BLaER1 (cell line): ENCODE measurements around the gene KMT5B.
"Not testable (repeated sequence)": the region's sequence is repeated elsewhere in the genome, so short reads cannot be mapped to it uniquely, and the experiment has no call there.

Experiments
- H3K27ac ChIP-seq: shearing (Covaris generic); formaldehyde crosslinking; 2 replicates; pipeline ENCODE4 v1.8.1; 2022
- H3K27me3 ChIP-seq: shearing (Covaris generic); formaldehyde crosslinking; 2 replicates; pipeline ENCODE4 v1.8.1; 2022
- H3K36me3 ChIP-seq: shearing (Covaris generic); formaldehyde crosslinking; 2 replicates; pipeline ENCODE4 v1.8.1; 2022
- H3K4me1 ChIP-seq: shearing (Covaris generic); formaldehyde crosslinking; 2 replicates; pipeline ENCODE4 v1.8.1; 2022
- H3K4me2 ChIP-seq: shearing (Covaris generic); formaldehyde crosslinking; 2 replicates; pipeline ENCODE4 v1.8.1; 2022
- H3K4me3 ChIP-seq: shearing (Covaris generic); formaldehyde crosslinking; 2 replicates; pipeline ENCODE4 v1.8.1; 2022
- H3K9ac ChIP-seq: shearing (Covaris generic); formaldehyde crosslinking; 2 replicates; pipeline ENCODE4 v1.8.1; 2022
- H3K9me3 ChIP-seq: shearing (Covaris generic); formaldehyde crosslinking; 2 replicates; pipeline ENCODE4 v1.8.1; 2022
- H4K20me1 ChIP-seq: shearing (Covaris generic); formaldehyde crosslinking; 2 replicates; pipeline ENCODE4 v1.8.1; 2022
- Cebpa-rat ChIP-seq: shearing (Covaris generic); IDR thresholded peaks from 2 replicates; pipeline ENCODE4 v1.8.1; 2022

The KMT5B gene

GRCh38 chr11:68255526-68255925, 42.4 kb upstream of the KMT5B start:
- peaks cover 12% of the 10 kb centered on the region for H3K9me3 ChIP-seq
- TF ChIP-seq Cebpa-rat: no peak
- H3K27me3 ChIP-seq: no peaks in the 10 kb centered on the region
- H3K4me1 ChIP-seq: peaks cover 52% of the 10 kb centered on the region
- H3K4me2 ChIP-seq: peak overlapping the region; percentile 39; the same call in 1 of the 2 replicates
- H3K9ac ChIP-seq: no peak overlapping the region
- no peak overlapping the region for H3K4me3 ChIP-seq
- no peak overlapping the region for H3K27ac ChIP-seq
- no peaks in the 10 kb centered on the region for H4K20me1 ChIP-seq
- peaks cover 13% of the 10 kb centered on the region; the same call in 1 of the 2 replicates for H3K36me3 ChIP-seq

GRCh38 chr11:68254421-68254820, 41.3 kb upstream of the KMT5B start:
- Histone ChIP-seq H3K27me3 (no peaks in the 10 kb centered on the region), H3K4me2 (peak overlapping the region; percentile 37; the same call in 1 of the 2 replicates), H4K20me1 (no peaks in the 10 kb centered on the region), H3K4me3 (no peak overlapping the region), H3K9ac (no peak overlapping the region), H3K4me1 (peaks cover 52% of the 10 kb centered on the region), H3K27ac (no peak overlapping the region), H3K9me3 (peaks cover 18% of the 10 kb centered on the region), H3K36me3 (0 out of 2 replicates have a peak, but pooled peaks cover 2% of the 10 kb centered on the region)
- TF ChIP-seq Cebpa-rat: no peak

- TF ChIP-seq Cebpa-rat: no peak
- H3K9ac ChIP-seq: no peak overlapping the region
- H3K9me3 ChIP-seq: peaks cover 28% of the 10 kb centered on the region
- H4K20me1 ChIP-seq: no peaks in the 10 kb centered on the region
- no peak overlapping the region for H3K27ac ChIP-seq
- H3K4me2 ChIP-seq: no peak overlapping the region
- H3K4me1 ChIP-seq: peaks cover 35% of the 10 kb centered on the region
- no peaks in the 10 kb centered on the region for H3K36me3 ChIP-seq
- no peaks in the 10 kb centered on the region for H3K27me3 ChIP-seq
- H3K4me3 ChIP-seq: no peak overlapping the region
Measured at GRCh38 chr11:68251765-68252164, 38.7 kb upstream of the KMT5B start.

GRCh38 chr11:68244912-68245311, 31.8 kb upstream of the KMT5B start:
- H3K36me3 ChIP-seq, H3K4me2 ChIP-seq, H3K4me3 ChIP-seq, H3K27me3 ChIP-seq, H3K4me1 ChIP-seq, H3K9ac ChIP-seq, H3K27ac ChIP-seq, H4K20me1 ChIP-seq: not testable (repeated sequence)
- H3K9me3 ChIP-seq: peaks cover 31% of the 10 kb centered on the region

- not testable (repeated sequence) for H3K36me3 ChIP-seq, H3K4me2 ChIP-seq, H3K9ac ChIP-seq, H4K20me1 ChIP-seq, H3K27ac ChIP-seq, H3K4me3 ChIP-seq, H3K4me1 ChIP-seq, H3K27me3 ChIP-seq
- H3K9me3 ChIP-seq: peaks cover 23% of the 10 kb centered on the region
Measured at GRCh38 chr11:68243847-68244246, 30.8 kb upstream of the KMT5B start.

GRCh38 chr11:68242616-68243015, 29.5 kb upstream of the KMT5B start:
- Histone ChIP-seq H3K9me3 (peaks cover 19% of the 10 kb centered on the region), H3K4me2 (no peak overlapping the region), H3K27me3 (no peaks in the 10 kb centered on the region), H3K36me3 (no peaks in the 10 kb centered on the region), H3K9ac (no peak overlapping the region), H3K4me1 (no peaks in the 10 kb centered on the region), H3K27ac (no peak overlapping the region), H4K20me1 (no peaks in the 10 kb centered on the region), H3K4me3 (no peak overlapping the region)
- TF ChIP-seq Cebpa-rat: no peak

- no peak for TF ChIP-seq Cebpa-rat
- no peaks in the 10 kb centered on the region for H3K36me3 ChIP-seq
- no peaks in the 10 kb centered on the region for H3K4me1 ChIP-seq
- H3K9ac ChIP-seq: no peak overlapping the region
- H3K4me2 ChIP-seq: no peak overlapping the region
- H4K20me1 ChIP-seq: no peaks in the 10 kb centered on the region
- H3K4me3 ChIP-seq: no peak overlapping the region
- no peak overlapping the region for H3K27ac ChIP-seq
- H3K9me3 ChIP-seq: peaks cover 27% of the 10 kb centered on the region
- no peaks in the 10 kb centered on the region for H3K27me3 ChIP-seq
Measured at GRCh38 chr11:68231621-68232020, 18.5 kb upstream of the KMT5B start.

- Histone ChIP-seq H4K20me1 (no peaks in the 10 kb centered on the region), H3K36me3 (no peaks in the 10 kb centered on the region)
Measured at GRCh38 chr11:68229601-68230000, 16.5 kb upstream of the KMT5B start.

GRCh38 chr11:68226421-68226820, 13.3 kb upstream of the KMT5B start:
- H3K9ac ChIP-seq: no peak overlapping the region
- no peak for TF ChIP-seq Cebpa-rat
- H3K36me3 ChIP-seq: no peaks in the 10 kb centered on the region

More at GRCh38 chr11:68229601-68230000, 16.5 kb upstream of the KMT5B start:
- Histone ChIP-seq H3K9ac (no peak overlapping the region), H3K27ac (no peak overlapping the region), H3K9me3 (peaks cover 30% of the 10 kb centered on the region), H3K27me3 (no peaks in the 10 kb centered on the region), H3K4me3 (no peak overlapping the region), H3K4me1 (no peaks in the 10 kb centered on the region), H3K4me2 (no peak overlapping the region)
- no peak for TF ChIP-seq Cebpa-rat

GRCh38 chr11:68224606-68225005, 11.5 kb upstream of the KMT5B start:
- no peak overlapping the region for H3K4me2 ChIP-seq
- H3K27me3 ChIP-seq: no peaks in the 10 kb centered on the region
- no peak overlapping the region for H3K9ac ChIP-seq
- no peak overlapping the region for H3K27ac ChIP-seq
- no peak overlapping the region for H3K4me3 ChIP-seq
- H3K9me3 ChIP-seq: peaks cover 20% of the 10 kb centered on the region
- H3K36me3 ChIP-seq: no peaks in the 10 kb centered on the region
- no peaks in the 10 kb centered on the region for H4K20me1 ChIP-seq
- H3K4me1 ChIP-seq: peaks cover 16% of the 10 kb centered on the region
- no peak for TF ChIP-seq Cebpa-rat

More at GRCh38 chr11:68226421-68226820, 13.3 kb upstream of the KMT5B start:
- H3K4me1 ChIP-seq: 0 out of 2 replicates have a peak, but pooled peaks cover 2% of the 10 kb centered on the region
- no peak overlapping the region for H3K4me3 ChIP-seq
- no peak overlapping the region for H3K27ac ChIP-seq
- H3K27me3 ChIP-seq: no peaks in the 10 kb centered on the region
- H3K4me2 ChIP-seq: no peak overlapping the region
- H3K9me3 ChIP-seq: peaks cover 23% of the 10 kb centered on the region
- no peaks in the 10 kb centered on the region for H4K20me1 ChIP-seq

- H3K9ac ChIP-seq: no peak overlapping the region
- no peak overlapping the region for H3K4me3 ChIP-seq
- no peak overlapping the region for H3K4me2 ChIP-seq
- H3K36me3 ChIP-seq: no peaks in the 10 kb centered on the region
- H3K27ac ChIP-seq: no peak overlapping the region
- H4K20me1 ChIP-seq: no peaks in the 10 kb centered on the region
- no peak for TF ChIP-seq Cebpa-rat
- H3K4me1 ChIP-seq: peaks cover 28% of the 10 kb centered on the region
- peaks cover 6% of the 10 kb centered on the region for H3K9me3 ChIP-seq
- no peaks in the 10 kb centered on the region for H3K27me3 ChIP-seq
Measured at GRCh38 chr11:68223275-68223674, 10.2 kb upstream of the KMT5B start.
